G401 (cell line): ENCODE measurements around the gene MACC1. TPM values are rescaled to one million over a fixed set of nuclear protein-coding genes. Genes with fewer than 3 reads are reported as not detected.

ENCODE experiments used
- DNase-seq: peaks from one replicate; pipeline ENCODE4 v3.0.0-alpha.2; 2015; ENCODE audit warnings: low spot score
- in situ Hi-C: cut with HindIII; loops from 2 replicates; pipeline ENCODE4 v1.10.0; 2016; ENCODE audit warnings: low sequenced_read_pairs, mixed read lengths
- total RNA-seq: library from RNA; depleted of rRNA; stranded (reverse); fragments of >200 nt; shearing (Covaris generic); gene quantifications from 2 replicates; pipeline ENCODE4 v1.2.3, GENCODE V29; 2014; rRNA removed

Gene MACC1
- not detected in 2 replicates for total RNA-seq

DNA sequence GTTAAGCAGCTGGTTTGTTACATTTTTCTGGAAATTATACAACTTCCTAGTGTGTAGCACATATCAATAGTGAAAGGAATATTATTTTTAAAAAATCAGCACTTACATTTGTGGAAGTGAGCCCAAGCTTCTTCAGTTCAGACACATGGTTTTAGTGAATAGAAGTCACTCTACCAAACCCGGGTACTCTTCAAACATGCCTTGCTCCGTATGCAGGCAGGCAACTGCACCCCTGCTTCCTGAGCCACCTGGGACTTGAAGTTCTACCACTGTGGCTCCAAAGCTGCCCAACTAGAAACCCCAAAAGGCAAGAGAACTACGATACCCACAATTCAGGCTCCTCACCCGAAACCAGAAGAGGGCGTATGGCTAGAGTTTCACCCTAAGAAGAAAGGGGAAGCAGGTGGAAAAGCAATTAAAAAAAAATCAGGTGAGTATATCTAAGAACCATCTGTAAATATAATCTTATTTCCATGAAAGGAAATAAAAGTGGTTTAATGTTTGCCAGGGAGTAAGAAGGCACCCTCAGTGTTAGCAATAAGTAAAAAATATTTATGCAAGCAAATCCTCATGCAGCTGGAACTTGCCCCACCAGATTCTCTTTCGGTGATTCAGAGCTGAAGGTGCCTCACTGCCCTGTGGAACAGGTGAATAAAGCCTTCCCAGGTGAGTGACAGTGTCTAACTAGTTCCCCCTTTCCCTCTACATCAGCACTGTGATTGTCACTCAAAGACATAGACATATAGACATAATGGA, at the start of gene MACC1:
TSS of gene MACC1 (minus strand) at position 192 of the 756 bp plus-strand sequence. CDS start 55,522 bp downstream, outside the sequence.
- no peak for DNase-seq
- in situ Hi-C loops = no loop called here

DNA sequence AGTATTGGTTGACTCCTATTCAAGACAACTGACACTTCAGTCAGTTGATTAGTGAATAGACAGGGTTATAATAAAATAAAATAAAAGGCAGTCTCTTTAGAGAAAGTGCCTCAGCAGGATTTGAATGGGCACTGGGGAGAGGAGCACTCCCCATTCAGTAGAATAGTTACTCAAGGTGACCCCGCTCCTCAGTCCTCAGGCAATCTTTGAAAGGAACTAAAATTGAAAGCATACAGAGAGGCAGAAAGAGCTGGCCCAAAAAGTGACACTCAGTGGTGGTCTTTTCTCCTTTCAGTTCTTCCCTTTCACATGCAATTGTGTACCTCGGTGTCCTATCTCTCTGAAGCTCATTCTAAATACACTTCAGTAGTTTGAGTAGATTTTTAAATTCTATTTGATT, 47.4 kb upstream of the MACC1 start:
- in situ Hi-C loops = no loop called here
- no peak for DNase-seq

DNA sequence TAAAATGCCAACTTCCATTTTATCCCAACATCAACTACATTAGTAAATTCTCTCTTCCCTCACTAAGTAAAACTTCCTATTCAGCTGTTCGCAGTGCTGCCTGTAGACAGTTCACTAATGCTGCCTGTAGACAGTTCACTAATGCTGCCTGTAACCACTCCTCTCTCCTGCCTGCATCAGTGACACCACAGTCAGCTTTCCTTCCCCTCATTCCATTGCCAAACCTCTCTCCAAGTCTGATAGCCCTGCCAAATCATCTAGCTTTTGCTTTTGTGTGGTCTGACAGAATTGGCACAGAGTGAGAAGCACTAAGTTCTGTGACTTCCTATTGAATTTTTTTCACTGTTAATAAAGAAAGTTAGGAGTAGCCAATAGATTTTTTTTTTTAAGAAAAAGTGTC, 43.0 kb upstream of the MACC1 start:
- peak; percentile 24 for DNase-seq
- in situ Hi-C loops = no loop called here

GRCh38 chr7:20257212-20257611, 40.0 kb upstream of the MACC1 start:
- no peak for DNase-seq
- in situ Hi-C loops = no loop called here

DNA sequence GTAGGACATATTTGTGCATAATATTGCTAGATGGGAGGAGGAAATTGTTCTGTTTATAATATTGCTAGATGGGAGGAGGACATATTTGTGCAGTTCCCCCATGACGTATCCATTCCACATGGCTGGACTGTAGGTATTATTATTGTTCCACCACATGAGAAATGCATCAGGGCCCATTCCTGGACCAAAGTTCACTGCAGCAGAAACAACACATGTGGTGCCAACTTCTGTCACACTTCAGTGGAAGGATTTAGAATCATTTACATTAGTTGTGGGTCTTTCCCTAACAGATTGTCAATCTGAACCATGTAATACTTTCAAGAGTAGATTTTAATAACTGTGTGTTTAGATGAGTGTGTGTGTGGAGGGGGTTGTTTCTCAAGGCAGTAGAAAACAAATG, 32.7 kb upstream of the MACC1 start:
- DNase-seq = no peak
- in situ Hi-C loops = no loop called here

DNA sequence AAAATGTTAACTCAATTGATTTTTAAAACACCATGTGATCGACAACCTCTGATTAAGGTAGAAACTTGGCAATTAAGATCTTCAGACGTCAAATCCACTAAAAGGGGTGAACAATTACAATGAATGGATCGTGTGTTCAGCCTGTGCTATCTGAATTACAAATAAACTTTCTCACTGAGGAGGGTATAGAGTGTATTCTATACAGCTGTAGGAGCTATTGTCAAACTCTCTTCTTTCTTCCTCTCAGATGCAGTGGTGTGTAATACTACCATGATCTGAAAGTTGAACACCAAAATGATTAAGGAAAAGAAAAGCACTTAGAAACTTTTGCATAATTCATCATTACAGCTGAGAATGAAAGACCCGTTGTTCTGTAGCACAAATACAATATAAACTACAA, 32.2 kb upstream of the MACC1 start:
- in situ Hi-C loops = no loop called here
- no peak for DNase-seq

DNA sequence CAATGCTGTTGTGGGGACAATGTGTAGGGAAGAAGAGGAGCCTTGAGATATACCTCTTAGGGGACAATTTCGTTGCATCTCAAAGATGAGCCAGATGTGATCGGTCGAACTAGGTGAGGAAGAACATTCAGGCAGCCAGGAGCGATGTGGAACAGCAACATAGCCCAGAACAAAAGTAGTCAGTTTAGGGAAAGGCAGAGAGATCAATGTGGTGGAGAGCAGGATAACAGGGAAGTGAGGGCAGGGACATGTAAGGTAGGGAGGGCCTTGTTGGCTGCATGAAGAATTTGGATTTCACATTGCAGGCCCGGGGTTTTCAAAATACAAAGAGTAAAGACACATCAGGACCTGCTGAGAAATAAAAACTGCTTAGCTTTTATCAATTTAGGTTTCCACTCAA, 29.1 kb upstream of the MACC1 start:
- in situ Hi-C loops = no loop called here
- no peak for DNase-seq

DNA sequence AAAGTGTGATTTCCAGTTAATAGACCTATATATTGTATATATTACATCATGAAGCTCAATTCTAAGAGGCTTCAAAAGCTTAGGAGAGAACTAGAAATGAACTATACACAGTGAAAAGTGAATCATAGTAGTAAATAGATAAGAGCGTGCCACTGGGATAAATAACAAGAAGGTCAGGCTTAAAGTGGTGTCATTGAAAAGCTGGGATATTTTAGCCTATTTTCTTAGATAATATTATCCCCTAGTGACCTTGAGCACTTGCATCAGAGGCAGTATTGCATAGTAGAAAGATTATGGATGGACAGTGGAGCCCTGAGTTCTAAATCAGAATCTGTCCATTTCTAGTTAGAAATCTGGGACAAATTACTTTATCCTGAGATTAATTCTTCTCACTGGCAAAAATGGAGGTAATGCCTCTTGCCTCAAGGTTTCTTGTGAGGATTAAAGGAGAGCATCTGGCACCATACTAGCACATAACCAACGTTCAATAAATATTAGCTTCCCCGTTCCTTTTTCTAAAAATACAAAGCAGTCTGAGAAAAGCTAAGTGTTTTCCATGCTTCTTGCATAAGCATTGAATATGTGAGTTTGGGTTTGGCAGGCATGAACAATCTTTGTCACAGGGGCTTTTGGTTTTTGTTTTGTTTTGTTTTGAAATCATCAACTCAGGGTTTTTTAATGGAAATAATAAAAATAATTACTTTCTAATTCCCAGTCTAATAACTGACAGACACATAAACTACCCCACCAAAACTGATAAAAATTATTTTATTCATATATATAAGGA, 27.3 kb upstream of the MACC1 start:
- no peak for DNase-seq
- in situ Hi-C loops = no loop called here

DNA sequence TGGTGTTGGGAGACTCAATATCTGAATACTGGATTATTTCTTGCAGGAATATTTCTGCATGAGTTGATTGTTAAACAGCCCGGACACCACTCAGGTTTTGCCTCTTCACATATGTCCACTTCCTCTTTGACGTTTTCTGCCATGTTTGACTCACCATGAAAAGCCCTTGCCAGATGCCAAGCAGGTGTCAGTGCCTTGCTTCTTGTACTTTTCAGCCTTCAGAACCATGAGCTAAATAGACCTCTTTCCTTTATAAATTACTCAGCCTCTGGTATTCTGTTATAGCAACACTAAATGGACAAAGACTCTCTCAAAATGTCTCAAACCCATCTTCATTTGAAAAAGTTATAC, 24.7 kb upstream of the MACC1 start:
- DNase-seq = no peak
- in situ Hi-C loops = no loop called here

- no peak for DNase-seq
These were observed 24.2 kb upstream of the MACC1 start for GRCh38 chr7:20241194-20241910.

GRCh38 chr7:20240080-20240926, 23.1 kb upstream of the MACC1 start:
- in situ Hi-C loops = no loop called here

More at GRCh38 chr7:20241194-20241910, 24.2 kb upstream of the MACC1 start:
- in situ Hi-C loops = no loop called here

GRCh38 chr7:20238754-20239324, 21.7 kb upstream of the MACC1 start:
- DNase-seq = no peak
- in situ Hi-C loops = no loop called here

More at GRCh38 chr7:20240080-20240926, 23.1 kb upstream of the MACC1 start:
- DNase-seq = no peak

DNA sequence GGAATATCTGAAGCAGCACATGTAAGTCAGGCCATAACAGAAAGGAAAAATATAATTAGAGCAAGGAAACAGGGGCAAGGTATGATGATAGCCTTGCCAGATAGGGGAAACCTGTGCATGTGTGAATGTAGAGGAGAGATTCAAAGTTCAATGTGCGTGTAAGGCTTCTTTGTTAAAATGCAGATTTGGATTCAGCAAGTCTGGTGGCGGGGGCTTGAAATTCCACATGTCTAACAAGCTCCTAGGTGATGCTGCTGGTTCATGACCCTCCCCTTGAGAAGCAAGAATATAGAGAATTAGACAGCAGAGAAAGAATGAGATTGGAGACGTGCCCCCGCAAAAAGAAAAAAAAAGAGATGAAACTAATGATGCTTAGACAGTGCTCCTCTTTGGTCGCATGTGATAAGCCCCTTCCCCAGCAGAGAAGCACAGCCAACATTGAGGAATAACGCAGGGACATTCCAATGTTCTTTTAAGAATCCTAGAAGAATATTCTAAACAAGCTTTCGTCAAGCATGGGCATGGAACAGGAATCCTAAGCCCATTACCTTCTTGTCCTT, 21.1 kb upstream of the MACC1 start:
- no peak for DNase-seq
- in situ Hi-C loops = no loop called here

DNA sequence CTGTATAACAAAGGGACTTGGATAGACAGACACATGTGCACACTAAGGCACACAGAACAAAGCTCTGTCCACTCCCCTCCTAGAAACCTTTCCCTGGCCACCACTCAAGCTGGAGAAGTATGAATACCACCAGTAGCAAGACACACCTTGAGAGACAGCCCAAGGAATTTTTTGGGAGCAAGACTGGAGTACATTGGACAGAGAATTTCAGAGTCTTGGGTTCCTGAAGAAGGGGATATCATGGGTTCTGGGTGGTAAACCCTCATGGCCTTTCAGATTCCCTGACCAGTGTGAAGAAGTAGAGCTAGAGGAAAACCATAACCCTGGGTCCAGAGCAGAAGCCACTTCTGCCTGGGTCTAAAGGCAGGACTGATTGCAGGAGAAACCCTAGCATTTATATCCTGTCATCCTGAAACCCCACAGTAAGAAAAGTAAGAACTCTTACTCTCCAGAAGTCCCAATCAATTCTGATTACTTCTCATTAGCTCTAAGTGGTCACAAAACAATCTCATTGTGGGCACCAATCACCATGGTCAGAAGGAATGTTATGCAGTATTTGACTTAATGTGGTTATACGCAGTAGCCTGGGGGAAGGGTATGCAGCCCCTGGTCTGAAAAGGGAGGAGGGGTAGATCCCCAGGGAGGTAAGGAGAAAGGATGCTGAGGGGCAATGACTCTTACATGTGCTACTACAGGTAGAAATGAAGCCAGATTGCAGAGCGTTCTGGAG, 20.4 kb upstream of the MACC1 start:
- in situ Hi-C loops = no loop called here
- DNase-seq = no peak

GRCh38 chr7:20236790-20237189, 19.6 kb upstream of the MACC1 start:
- in situ Hi-C loops = no loop called here
- DNase-seq = no peak

DNA sequence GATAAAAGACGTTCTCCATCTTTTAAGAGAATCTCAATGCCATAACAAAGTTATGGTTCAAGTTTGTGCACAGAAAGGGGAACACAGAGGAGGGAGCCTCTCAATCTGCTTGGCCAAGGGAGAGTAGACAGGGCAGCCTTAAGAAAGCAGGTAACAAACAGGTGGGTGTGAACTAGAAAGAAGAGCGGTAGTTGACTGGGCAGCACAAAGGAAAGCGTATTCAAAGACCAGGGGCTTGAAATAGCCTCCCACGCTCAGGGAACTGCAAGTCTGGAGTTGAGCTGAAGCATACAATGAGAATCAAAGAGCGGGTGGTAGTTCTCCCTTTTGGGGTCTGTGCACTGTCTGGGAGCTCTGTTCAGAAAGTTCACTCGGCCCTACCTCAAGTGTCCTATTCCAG, 18.9 kb upstream of the MACC1 start:
- in situ Hi-C loops = no loop called here
- no peak for DNase-seq

GRCh38 chr7:20235288-20235687, 18.1 kb upstream of the MACC1 start:
- no peak for DNase-seq
- in situ Hi-C loops = no loop called here

DNA sequence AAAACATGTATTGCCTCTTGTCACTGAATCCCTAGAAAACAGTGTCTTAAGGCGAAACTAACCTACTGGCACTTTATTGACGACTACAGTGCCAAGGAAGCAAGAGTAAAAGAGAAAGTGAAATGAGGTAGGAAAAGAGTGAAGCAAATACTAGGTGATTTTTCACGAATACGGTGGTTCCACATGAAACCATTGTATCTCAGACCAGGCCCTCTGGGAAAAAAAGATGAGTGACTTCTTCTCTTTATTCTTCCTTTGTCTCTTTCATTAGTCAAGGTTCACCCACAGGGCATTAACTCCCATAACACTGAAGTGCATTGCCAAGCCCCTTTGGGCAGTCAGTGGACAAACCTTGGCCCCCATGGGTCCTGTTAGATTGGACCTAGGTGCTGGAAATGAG, 16.2 kb upstream of the MACC1 start:
- in situ Hi-C loops = no loop called here
- no peak for DNase-seq
